HG02870 (cell line): Measurements from ENCODE around the gene STRA6.

Experiments
- ATAC-seq: cut with Tn5 transposase; IDR thresholded peaks from one replicate; pipeline ENCODE4 v1.9.1; 2021; ENCODE audit warnings: mild to moderate bottlenecking, moderate library complexity; ENCODE audit not compliant: unreplicated experiment

Gene STRA6

DNA sequence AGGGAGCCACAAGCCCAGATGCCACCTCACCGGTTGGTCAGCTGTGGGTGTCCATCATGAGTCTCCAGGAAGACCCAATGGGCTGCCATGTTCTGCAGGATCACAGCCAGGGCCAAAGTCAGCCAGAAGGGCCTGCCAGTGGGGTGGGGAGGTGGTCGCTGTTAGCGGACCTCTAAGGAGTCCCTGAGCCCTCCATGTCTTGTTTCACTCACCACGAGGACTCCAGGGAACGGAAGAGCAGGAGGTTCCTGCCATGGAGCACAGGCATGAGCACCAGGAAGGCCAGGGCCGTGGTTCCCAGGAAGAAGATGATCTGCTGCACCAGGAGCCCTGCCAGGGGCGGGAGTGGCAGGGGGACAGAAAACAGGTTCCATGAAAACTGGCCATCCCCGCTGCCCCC is 20.5 kb downstream of the STRA6 start:
- no peak for ATAC-seq

DNA sequence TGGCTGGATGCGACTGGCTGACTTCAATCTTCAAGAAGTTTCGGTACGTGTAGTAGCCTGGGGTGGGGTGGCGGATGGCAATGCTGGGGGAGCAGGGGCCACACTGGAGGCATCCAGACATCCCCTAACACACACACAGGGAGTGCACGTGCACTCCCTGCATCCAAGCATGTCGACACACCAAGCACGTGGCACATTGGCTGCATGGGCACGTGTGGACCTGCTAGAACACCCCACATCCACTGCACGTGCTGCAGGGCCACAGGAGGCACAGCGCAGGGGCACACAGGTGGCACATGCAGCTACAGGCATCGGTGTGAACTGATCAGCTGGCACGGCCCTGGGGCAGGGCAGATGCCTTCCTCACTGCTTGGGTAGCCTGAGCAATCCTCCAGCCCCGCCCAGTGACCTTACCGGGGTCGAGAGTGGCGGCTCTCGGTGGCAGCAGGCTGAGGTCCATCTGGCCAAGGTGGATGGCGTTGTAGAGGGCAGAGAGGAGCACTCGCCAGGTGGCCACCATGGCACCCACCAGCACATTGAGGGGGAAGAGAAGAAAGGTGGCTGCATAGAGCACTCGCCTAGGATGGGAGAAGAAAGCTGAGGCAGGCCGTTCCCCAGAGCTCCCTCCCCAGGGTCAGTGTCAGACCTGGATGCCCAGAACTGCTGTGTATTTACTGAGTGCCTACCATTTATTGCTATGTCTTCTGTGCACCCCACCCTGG is 21.5 kb downstream of the STRA6 start:
- ATAC-seq, result no peak

- ATAC-seq, result no peak
Measured at GRCh38 chr15:74179983-74180880, 22.4 kb downstream of the STRA6 start.

GRCh38 chr15:74179101-74179841 is 23.3 kb downstream of the STRA6 start:
- no peak for ATAC-seq

- ATAC-seq, result no peak
Measured at GRCh38 chr15:74178326-74179100, 24.1 kb downstream of the STRA6 start.

- no peak for ATAC-seq
Measured at GRCh38 chr15:74176262-74177214, 26.0 kb downstream of the STRA6 start.

GRCh38 chr15:74175271-74176191 is 27.1 kb downstream of the STRA6 start:
- no peak for ATAC-seq

DNA sequence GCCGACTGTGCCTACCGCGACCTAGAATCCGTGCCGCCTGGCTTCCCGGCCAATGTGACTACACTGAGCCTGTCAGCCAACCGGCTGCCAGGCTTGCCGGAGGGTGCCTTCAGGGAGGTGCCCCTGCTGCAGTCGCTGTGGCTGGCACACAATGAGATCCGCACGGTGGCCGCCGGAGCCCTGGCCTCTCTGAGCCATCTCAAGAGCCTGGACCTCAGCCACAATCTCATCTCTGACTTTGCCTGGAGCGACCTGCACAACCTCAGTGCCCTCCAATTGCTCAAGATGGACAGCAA is 27.7 kb downstream of the STRA6 start:
- ATAC-seq, result no peak

GRCh38 chr15:74174219-74174957 is 28.2 kb downstream of the STRA6 start:
- ATAC-seq, result no peak

GRCh38 chr15:74173380-74174218 is 29.0 kb downstream of the STRA6 start, which contains the start of gene ISLR:
Gene ISLR, plus strand, starts transcription at chr15:74173710. Its CDS starts 1,149 bp downstream, at chr15:74174859.
- ATAC-seq, result no peak

DNA sequence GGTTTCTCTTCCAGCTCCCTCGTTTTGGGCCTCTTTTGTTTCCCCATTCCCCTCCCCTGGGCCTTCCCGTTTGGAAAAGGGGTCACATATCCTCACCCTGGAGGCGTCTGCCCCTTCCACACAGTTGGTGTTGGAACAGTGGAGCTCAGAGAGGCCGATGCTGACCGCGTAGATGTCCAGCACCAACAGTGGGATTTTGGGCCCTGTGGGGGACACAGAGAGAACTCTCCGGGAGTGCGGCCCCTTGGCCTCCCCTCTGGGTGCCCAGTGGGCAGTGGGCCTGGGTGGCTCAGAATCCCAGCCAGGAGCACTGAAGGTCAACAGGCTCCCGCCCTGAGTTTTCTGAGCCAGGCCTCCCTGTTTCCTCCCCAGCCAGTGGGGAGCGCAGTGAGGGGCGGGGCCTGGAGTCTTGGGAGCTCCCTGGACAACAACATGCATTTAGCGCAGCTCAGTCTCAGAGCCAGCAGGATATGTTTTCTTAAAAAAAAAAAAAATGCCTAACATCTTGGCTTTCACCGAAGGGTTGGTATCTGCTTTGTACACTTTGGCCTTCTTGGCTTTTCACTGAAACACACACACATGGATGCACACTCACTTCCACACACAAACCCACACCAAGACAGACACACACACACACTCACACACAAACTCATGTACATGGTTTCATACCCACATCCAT is 29.7 kb downstream of the STRA6 start:
- no peak for ATAC-seq

DNA sequence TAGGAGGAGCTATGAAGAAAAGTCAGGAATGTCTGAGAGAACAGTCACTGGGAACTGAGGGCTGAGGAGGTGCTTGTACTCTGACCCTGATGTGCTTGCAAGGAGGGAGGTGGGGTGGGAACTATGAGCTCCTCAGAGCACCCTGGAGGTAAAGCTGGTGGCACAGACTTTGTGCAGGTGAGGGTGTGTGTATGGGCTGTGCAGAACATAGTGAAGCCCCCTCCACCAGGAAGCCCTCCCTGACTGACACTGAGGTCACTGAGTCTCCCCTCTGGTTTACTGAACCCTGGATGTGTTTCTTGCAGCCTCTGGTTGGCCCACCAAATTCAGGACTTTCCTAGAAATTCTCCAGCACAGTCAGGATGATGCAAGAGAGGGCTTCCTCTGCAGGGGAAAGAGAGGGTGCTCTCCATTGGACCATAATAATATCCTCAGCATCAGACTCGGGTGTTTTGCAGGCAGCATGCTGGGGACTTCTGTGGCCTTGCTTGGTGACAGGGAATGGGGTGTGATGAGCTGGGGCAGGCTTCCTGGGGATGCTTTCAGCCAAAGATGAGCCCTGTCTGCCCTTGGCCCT is 30.5 kb downstream of the STRA6 start:
- ATAC-seq, result no peak

DNA sequence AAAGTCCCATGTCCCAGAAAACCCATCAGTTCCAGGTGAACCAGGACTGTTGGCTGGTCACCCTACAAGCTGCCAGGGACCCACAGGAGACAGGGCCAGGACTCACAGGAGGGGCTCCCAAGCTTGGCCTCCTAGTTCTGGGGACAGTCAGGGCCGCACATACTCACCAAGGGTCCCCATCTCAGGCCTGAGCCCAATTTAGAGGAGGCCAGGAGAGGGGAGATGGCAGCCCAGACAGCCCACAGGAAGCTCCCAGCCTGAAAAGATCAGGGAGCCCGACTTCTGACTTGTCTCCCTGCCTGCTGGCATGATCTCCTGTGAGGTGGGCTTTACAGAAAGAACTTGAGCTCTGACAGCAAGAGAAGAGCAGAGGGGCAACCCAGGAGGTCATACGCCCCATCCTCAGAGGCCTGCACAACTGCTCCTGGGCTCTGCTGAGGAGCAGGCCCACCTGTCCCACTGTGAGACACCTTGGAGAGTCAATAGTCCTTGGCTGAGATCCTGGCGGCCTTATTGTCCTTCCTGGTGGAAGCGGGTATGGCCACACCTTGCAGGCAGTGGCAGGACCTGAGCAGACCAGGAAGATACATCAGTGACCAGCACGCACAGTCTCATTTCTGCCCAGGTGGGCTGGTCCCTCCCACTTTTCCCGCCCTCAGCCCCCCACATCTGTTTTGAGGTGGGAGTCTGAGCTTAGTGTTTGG is 31.6 kb downstream of the STRA6 start:
- ATAC-seq, result no peak

DNA sequence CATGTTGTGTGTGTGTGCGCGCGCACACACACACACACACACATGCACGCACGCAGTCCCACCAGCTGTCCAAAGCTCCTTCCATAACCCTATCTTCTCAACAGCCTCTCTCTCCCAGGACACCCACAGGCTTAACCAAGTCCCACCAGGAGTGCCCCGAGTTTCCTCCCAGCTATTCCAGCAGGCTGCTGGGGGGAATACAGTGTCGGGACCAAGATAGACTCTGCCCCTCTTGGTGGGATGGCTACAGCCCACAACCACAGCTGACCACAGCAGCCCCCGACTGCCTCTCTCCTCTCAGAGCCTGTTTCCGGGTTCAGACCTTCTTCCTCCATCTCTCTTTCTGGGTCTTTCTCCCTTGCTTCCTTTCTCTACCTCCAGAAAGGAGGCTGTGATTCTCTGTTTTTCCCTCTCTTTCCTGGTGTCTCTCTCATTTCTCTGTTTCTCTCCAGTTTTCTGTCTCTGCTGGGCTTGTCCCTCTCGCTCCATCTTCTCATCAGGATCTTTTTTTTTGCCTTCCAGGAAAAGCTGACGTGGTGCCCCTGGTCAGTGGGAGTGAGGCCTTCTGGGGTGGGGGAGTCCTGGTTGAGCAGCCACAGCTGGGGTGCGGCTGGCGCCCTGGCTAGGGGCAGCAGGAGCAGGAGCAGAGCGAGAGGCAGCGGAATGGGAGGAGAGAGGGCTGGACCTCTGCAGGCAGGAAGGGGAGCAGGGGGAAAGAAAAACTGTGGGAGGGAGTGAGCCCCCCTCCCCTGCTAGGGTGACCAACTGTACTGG is 32.3 kb downstream of the STRA6 start:
- ATAC-seq, result no peak

DNA sequence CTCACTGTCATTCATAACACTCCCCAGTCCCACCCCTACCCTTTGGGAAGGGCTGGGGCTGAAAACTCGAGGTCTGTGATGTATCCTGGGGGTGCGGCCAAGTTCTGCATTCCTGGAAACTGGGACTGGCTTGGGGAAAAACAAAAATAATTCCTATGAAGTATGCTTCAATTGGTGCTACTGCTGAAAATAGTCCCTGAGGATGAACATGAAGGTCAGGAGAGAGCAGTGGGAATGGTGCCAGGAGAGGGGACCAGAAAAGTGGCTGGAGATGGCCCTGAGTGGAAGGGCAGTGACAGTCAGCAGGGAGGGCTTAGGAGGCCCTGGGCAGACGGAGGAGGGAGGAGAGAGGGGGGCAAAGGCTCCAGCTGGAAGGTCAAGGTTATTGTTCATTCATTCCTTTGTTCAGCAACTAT is 33.9 kb downstream of the STRA6 start:
- no peak for ATAC-seq
